ENCODE results near the gene ADRA1B. TPM values are rescaled to one million over a fixed set of nuclear protein-coding genes. Genes with fewer than 3 reads are reported as not detected.

The ADRA1B gene
- polyA plus RNA-seq, 2 of the 4 experiments (the other 2 are of a cell fraction): 4.4 to 8.5 TPM

GRCh38 chr5:159883522-159883950 is 32.7 kb upstream of the ADRA1B start:
- H3K27ac ChIP-seq: no peak overlapping the region
- FAIRE-seq (no peak), ATAC-seq (no peak), DNase-seq (ENCODE audit: low read depth in 1 of 2, low spot score in 1 of 2) (no peak)
- H3K4me1 ChIP-seq: peaks cover 15% of the 10 kb centered on the region
- CTCF ChIA-PET: no interaction called here
- no peak overlapping the region for H3K4me3 ChIP-seq
- H3K4me2 ChIP-seq: no peak overlapping the region
- POLR2A ChIA-PET: no interaction called here
- no peaks in the 10 kb centered on the region for H3K9me3 ChIP-seq
- TF ChIP-seq BHLHE40 (IDR thresholded peaks at IDR 0.05; ENCODE audit: low read depth, low read length) (no peak), EHF (CRISPR knock-in tag; IDR thresholded peaks at IDR 0.05) (no peak), NR3C1 (IDR thresholded peaks at IDR 0.05) (no peak), EHMT2 (IDR thresholded peaks at IDR 0.05; ENCODE audit: low read depth) (no peak), HDAC2 (IDR thresholded peaks at IDR 0.05) (no peak), CHD4 (IDR thresholded peaks at IDR 0.05; ENCODE audit: borderline replicate concordance) (no peak), CBX2 (IDR thresholded peaks at IDR 0.05; ENCODE audit: borderline replicate concordance, low read depth) (no peak), FOSB (CRISPR knock-in tag; IDR thresholded peaks at IDR 0.05) (no peak), POLR2AphosphoS2 (conservative IDR thresholded peaks at IDR 0.05; ENCODE audit: low read length) (no peak)

- ChIA-PET POLR2A (no interaction called here), CTCF (no interaction called here)
- DNase-seq (ENCODE audit: low read depth in 1 of 2, low spot score in 1 of 2) (no peak), ATAC-seq (no peak), FAIRE-seq (no peak)
- TF ChIP-seq SMC3 (IDR thresholded peaks at IDR 0.05) (no peak), ATOH8 (CRISPR knock-in tag; IDR thresholded peaks at IDR 0.05; ENCODE audit: low read depth) (no peak), NPAS2 (CRISPR knock-in tag; IDR thresholded peaks at IDR 0.05; ENCODE audit: borderline replicate concordance) (no peak), MYC (IDR thresholded peaks at IDR 0.05; ENCODE audit: borderline replicate concordance, low read length) (no peak), RCOR1 (IDR thresholded peaks at IDR 0.05; ENCODE audit: low read depth, low read length) (no peak), ESRRA (IDR thresholded peaks at IDR 0.05; ENCODE audit: borderline replicate concordance, low read length) (no peak), RAD21 (conservative IDR thresholded peaks at IDR 0.05 in 1 of 2, IDR thresholded peaks at IDR 0.05 in 1 of 2) (no peak), REST (IDR thresholded peaks at IDR 0.05) (no peak), NFE2L2 (conservative IDR thresholded peaks at IDR 0.05; ENCODE audit: low read length) (no peak), HEYL (CRISPR knock-in tag; IDR thresholded peaks at IDR 0.05) (no peak), FOSL2 (IDR thresholded peaks at IDR 0.05) (no peak), FOSL2 (CRISPR knock-in tag; IDR thresholded peaks at IDR 0.05) (no peak), RFX5 (IDR thresholded peaks at IDR 0.05) (no peak), KDM5A (IDR thresholded peaks at IDR 0.05) (no peak), ZNF302 (CRISPR knock-in tag; IDR thresholded peaks at IDR 0.05) (no peak), JUNB (IDR thresholded peaks at IDR 0.05) (no peak), CBX8 (IDR thresholded peaks at IDR 0.05) (no peak), FOSB (CRISPR knock-in tag; IDR thresholded peaks at IDR 0.05) (no peak), EHF (CRISPR knock-in tag; IDR thresholded peaks at IDR 0.05) (no peak)
- TF ChIP-seq, protein P1, sequence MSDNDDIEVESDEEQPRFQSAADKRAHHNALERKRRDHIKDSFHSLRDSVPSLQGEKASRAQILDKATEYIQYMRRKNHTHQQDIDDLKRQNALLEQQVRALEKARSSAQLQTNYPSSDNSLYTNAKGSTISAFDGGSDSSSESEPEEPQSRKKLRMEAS (IDR thresholded peaks at IDR 0.05): no peak
- TF ChIP-seq, protein P2, sequence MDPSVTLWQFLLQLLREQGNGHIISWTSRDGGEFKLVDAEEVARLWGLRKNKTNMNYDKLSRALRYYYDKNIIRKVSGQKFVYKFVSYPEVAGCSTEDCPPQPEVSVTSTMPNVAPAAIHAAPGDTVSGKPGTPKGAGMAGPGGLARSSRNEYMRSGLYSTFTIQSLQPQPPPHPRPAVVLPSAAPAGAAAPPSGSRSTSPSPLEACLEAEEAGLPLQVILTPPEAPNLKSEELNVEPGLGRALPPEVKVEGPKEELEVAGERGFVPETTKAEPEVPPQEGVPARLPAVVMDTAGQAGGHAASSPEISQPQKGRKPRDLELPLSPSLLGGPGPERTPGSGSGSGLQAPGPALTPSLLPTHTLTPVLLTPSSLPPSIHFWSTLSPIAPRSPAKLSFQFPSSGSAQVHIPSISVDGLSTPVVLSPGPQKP (IDR thresholded peaks at IDR 0.05; ENCODE audit: low read depth, low read length): no peak
- no peak overlapping the region for H3K4me2 ChIP-seq
- no peak overlapping the region for H3K4me3 ChIP-seq
- no peaks in the 10 kb centered on the region for H3K9me3 ChIP-seq
- H3K4me1 ChIP-seq: no peaks in the 10 kb centered on the region
- no peak overlapping the region for H3K27ac ChIP-seq
Observed at GRCh38 chr5:159884917-159885620, 31.2 kb upstream of the ADRA1B start.

All from A549 (cell line).